ENCODE results near the gene DPPA5.
"Not testable (repeated sequence)": the region's sequence is repeated elsewhere in the genome, so short reads cannot be mapped to it uniquely, and the experiment has no call there.

DPPA5 gene

GRCh38 chr6:73353636-73354593 is at the start of gene DPPA5:
TSS of gene DPPA5 (minus strand) at chr6:73354276. CDS start at chr6:73354225, 51 bp downstream.
- no peak within 1 kb of the TSS for H3K4me3 Mint-ChIP-seq
- H3K27ac Mint-ChIP-seq (ENCODE audit: low read depth): no peak within 1 kb of the TSS
- H3K36me3 Mint-ChIP-seq (ENCODE audit: insufficient read depth): no peaks in the 10 kb centered on the region
- H3K4me1 Mint-ChIP-seq: no peaks in the 10 kb centered on the region
- H3K9me3 Mint-ChIP-seq: no peaks in the 10 kb centered on the region
- DNase-seq (ENCODE audit: low spot score in 2 of 2) (no peak), ATAC-seq (replicated peaks; ENCODE audit: extremely low read depth, poor library complexity, severe bottlenecking) (no peak)
- peaks cover 27% of the 10 kb centered on the region for H3K27me3 Mint-ChIP-seq

- DNase-seq (ENCODE audit: low spot score in 2 of 2) (no peak), ATAC-seq (replicated peaks; ENCODE audit: extremely low read depth, poor library complexity, severe bottlenecking) (no peak)
- Mint-ChIP-seq H3K36me3 (ENCODE audit: insufficient read depth) (peaks cover 4% of the 10 kb centered on the region), H3K9me3 (no peaks in the 10 kb centered on the region), H3K27ac (ENCODE audit: low read depth) (no peak overlapping the region), H3K4me1 (no peaks in the 10 kb centered on the region), H3K27me3 (no peaks in the 10 kb centered on the region), H3K4me3 (no peak overlapping the region)
Measured at GRCh38 chr6:73400656-73401055, 46.6 kb upstream of the DPPA5 start.

- Mint-ChIP-seq H3K4me1 (peaks cover 14% of the 10 kb centered on the region), H3K36me3 (ENCODE audit: insufficient read depth) (peaks cover 1% of the 10 kb centered on the region), H3K27me3 (no peaks in the 10 kb centered on the region), H3K27ac (ENCODE audit: low read depth) (no peak overlapping the region), H3K4me3 (no peak overlapping the region), H3K9me3 (no peaks in the 10 kb centered on the region)
- no peak for ATAC-seq (replicated peaks; ENCODE audit: extremely low read depth, poor library complexity, severe bottlenecking)
- DNase-seq (ENCODE audit: low spot score in 2 of 2): no peak
Measured at GRCh38 chr6:73395875-73396274, 41.8 kb upstream of the DPPA5 start.

GRCh38 chr6:73394577-73395354 is 40.7 kb upstream of the DPPA5 start, which contains the start of gene DDX43:
TSS of gene DDX43 (plus strand) at chr6:73394828. CDS start at chr6:73394906, 78 bp downstream.
- DNase-seq (ENCODE audit: low spot score in 2 of 2): peak; percentile 29 to 33
- Mint-ChIP-seq H3K9me3 (no peaks in the 10 kb centered on the region), H3K4me1 (peaks cover 15% of the 10 kb centered on the region), H3K27me3 (no peaks in the 10 kb centered on the region), H3K4me3 (peak within 1 kb of the TSS; percentile 72), H3K36me3 (ENCODE audit: insufficient read depth) (peaks cover 1% of the 10 kb centered on the region), H3K27ac (ENCODE audit: low read depth) (peak within 1 kb of the TSS; percentile 93)
- peak; percentile 84 for ATAC-seq (replicated peaks; ENCODE audit: extremely low read depth, poor library complexity, severe bottlenecking)

GRCh38 chr6:73393278-73393677 is 39.2 kb upstream of the DPPA5 start:
- H3K27me3 Mint-ChIP-seq: no peaks in the 10 kb centered on the region
- H3K4me1 Mint-ChIP-seq: peaks cover 20% of the 10 kb centered on the region
- H3K36me3 Mint-ChIP-seq (ENCODE audit: insufficient read depth): peaks cover 1% of the 10 kb centered on the region
- no peaks in the 10 kb centered on the region for H3K9me3 Mint-ChIP-seq
- no peak overlapping the region for H3K4me3 Mint-ChIP-seq
- DNase-seq (ENCODE audit: low spot score in 2 of 2) (no peak), ATAC-seq (replicated peaks; ENCODE audit: extremely low read depth, poor library complexity, severe bottlenecking) (no peak)
- H3K27ac Mint-ChIP-seq (ENCODE audit: low read depth): no peak overlapping the region

- DNase-seq (ENCODE audit: low spot score in 2 of 2); H3K27me3 Mint-ChIP-seq; H3K36me3 Mint-ChIP-seq (ENCODE audit: insufficient read depth); ATAC-seq (replicated peaks; ENCODE audit: extremely low read depth, poor library complexity, severe bottlenecking); H3K27ac Mint-ChIP-seq (ENCODE audit: low read depth); H3K4me3 Mint-ChIP-seq; H3K9me3 Mint-ChIP-seq: not testable (repeated sequence)
- H3K4me1 Mint-ChIP-seq: peaks cover 20% of the 10 kb centered on the region
Measured at GRCh38 chr6:73392188-73392587, 38.1 kb upstream of the DPPA5 start.

GRCh38 chr6:73391675-73392074 is 37.6 kb upstream of the DPPA5 start:
- Mint-ChIP-seq H3K36me3 (ENCODE audit: insufficient read depth) (no peaks in the 10 kb centered on the region), H3K27me3 (no peaks in the 10 kb centered on the region), H3K4me3 (no peak overlapping the region), H3K4me1 (peaks cover 20% of the 10 kb centered on the region), H3K27ac (ENCODE audit: low read depth) (no peak overlapping the region), H3K9me3 (no peaks in the 10 kb centered on the region)
- ATAC-seq (replicated peaks; ENCODE audit: extremely low read depth, poor library complexity, severe bottlenecking) (no peak), DNase-seq (ENCODE audit: low spot score in 2 of 2) (no peak)

GRCh38 chr6:73389854-73390253 is 35.8 kb upstream of the DPPA5 start:
- H3K4me3 Mint-ChIP-seq: no peak overlapping the region
- no peak overlapping the region for H3K27ac Mint-ChIP-seq (ENCODE audit: low read depth)
- ATAC-seq (replicated peaks; ENCODE audit: extremely low read depth, poor library complexity, severe bottlenecking) (no peak), DNase-seq (ENCODE audit: low spot score in 2 of 2) (no peak)
- H3K27me3 Mint-ChIP-seq: no peaks in the 10 kb centered on the region
- no peaks in the 10 kb centered on the region for H3K9me3 Mint-ChIP-seq
- peaks cover 20% of the 10 kb centered on the region for H3K4me1 Mint-ChIP-seq
- no peaks in the 10 kb centered on the region for H3K36me3 Mint-ChIP-seq (ENCODE audit: insufficient read depth)

GRCh38 chr6:73388800-73389512 is 34.9 kb upstream of the DPPA5 start:
- Mint-ChIP-seq H3K9me3 (no peaks in the 10 kb centered on the region), H3K36me3 (ENCODE audit: insufficient read depth) (no peaks in the 10 kb centered on the region), H3K4me3 (peak overlapping the region; percentile 85), H3K27ac (ENCODE audit: low read depth) (peak overlapping the region; percentile 84), H3K27me3 (no peaks in the 10 kb centered on the region), H3K4me1 (peaks cover 20% of the 10 kb centered on the region)
- ATAC-seq (replicated peaks; ENCODE audit: extremely low read depth, poor library complexity, severe bottlenecking) (peak; percentile 75), DNase-seq (ENCODE audit: low spot score in 2 of 2) (no peak)

GRCh38 chr6:73388433-73388799 is 34.3 kb upstream of the DPPA5 start:
- Mint-ChIP-seq H3K9me3 (no peaks in the 10 kb centered on the region), H3K4me3 (peak overlapping the region; percentile 85), H3K36me3 (ENCODE audit: insufficient read depth) (no peaks in the 10 kb centered on the region), H3K27ac (ENCODE audit: low read depth) (peak overlapping the region; percentile 84), H3K27me3 (no peaks in the 10 kb centered on the region), H3K4me1 (peaks cover 17% of the 10 kb centered on the region)
- no peak for ATAC-seq (replicated peaks; ENCODE audit: extremely low read depth, poor library complexity, severe bottlenecking)
- DNase-seq (ENCODE audit: low spot score in 2 of 2): no peak

GRCh38 chr6:73382462-73383113 is 28.5 kb upstream of the DPPA5 start:
- DNase-seq (ENCODE audit: low spot score in 2 of 2): no peak
- Mint-ChIP-seq H3K27me3 (no peaks in the 10 kb centered on the region), H3K4me3 (no peak overlapping the region), H3K27ac (ENCODE audit: low read depth) (no peak overlapping the region), H3K36me3 (ENCODE audit: insufficient read depth) (no peaks in the 10 kb centered on the region), H3K4me1 (no peaks in the 10 kb centered on the region), H3K9me3 (no peaks in the 10 kb centered on the region)
- no peak for ATAC-seq (replicated peaks; ENCODE audit: extremely low read depth, poor library complexity, severe bottlenecking)

GRCh38 chr6:73381531-73381930 is 27.5 kb upstream of the DPPA5 start:
- H3K36me3 Mint-ChIP-seq (ENCODE audit: insufficient read depth); DNase-seq (ENCODE audit: low spot score in 2 of 2); ATAC-seq (replicated peaks; ENCODE audit: extremely low read depth, poor library complexity, severe bottlenecking); H3K27me3 Mint-ChIP-seq; H3K4me3 Mint-ChIP-seq; H3K27ac Mint-ChIP-seq (ENCODE audit: low read depth); H3K9me3 Mint-ChIP-seq; H3K4me1 Mint-ChIP-seq: not testable (repeated sequence)
